H9 (cell line): ENCODE measurements around the gene C1QTNF6. TPM values are rescaled to one million over a fixed set of nuclear protein-coding genes. Genes with fewer than 3 reads are reported as not detected.

Source experiments
- DNase-seq: peaks from one replicate; pipeline ENCODE4 v3.0.0-alpha.2; 2017
- H2AFZ ChIP-seq: one replicate; pipeline ENCODE4 v1.6.1; 2013; ENCODE audit warnings: mild to moderate bottlenecking, low read length, control low read depth, moderate library complexity
- H2AK5ac ChIP-seq: 2 replicates; pipeline ENCODE4 v1.6.1; 2013; ENCODE audit warnings: low read length, control low read depth, mixed read lengths; ENCODE audit not compliant: insufficient read length
- H2BK120ac ChIP-seq: one replicate; pipeline ENCODE4 v1.6.1; 2013; ENCODE audit warnings: low read depth, mild to moderate bottlenecking, low read length, control low read depth, inconsistent platforms; ENCODE audit not compliant: poor library complexity, severe bottlenecking
- H2BK12ac ChIP-seq: 2 replicates; pipeline ENCODE4 v1.6.1; 2013; ENCODE audit warnings: low read length, control low read depth, mixed read lengths, low read depth; ENCODE audit not compliant: insufficient read length
- H2BK15ac ChIP-seq: 2 replicates; pipeline ENCODE4 v1.6.1; 2013; ENCODE audit warnings: low read depth, low read length, control low read depth
- H2BK20ac ChIP-seq: one replicate; pipeline ENCODE4 v1.6.1; 2013; ENCODE audit warnings: low read depth, mild to moderate bottlenecking, low read length, control low read depth, inconsistent platforms; ENCODE audit not compliant: poor library complexity, severe bottlenecking
- H2BK5ac ChIP-seq: 2 replicates; pipeline ENCODE4 v1.6.1; 2013; ENCODE audit warnings: low read length, control low read depth, mixed read lengths; ENCODE audit not compliant: insufficient read length
- H3K14ac ChIP-seq: 2 replicates; pipeline ENCODE4 v1.6.1; 2013; ENCODE audit warnings: low read length, control low read depth; ENCODE audit not compliant: insufficient read depth
- H3K18ac ChIP-seq: 2 replicates; pipeline ENCODE4 v1.6.1; 2013; ENCODE audit warnings: low read depth, mild to moderate bottlenecking, mixed read lengths, low read length, control low read depth; ENCODE audit not compliant: insufficient read length
- H3K23ac ChIP-seq: 2 replicates; pipeline ENCODE4 v1.6.1; 2013; ENCODE audit warnings: low read length, control low read depth, mixed read lengths, low read depth; ENCODE audit not compliant: insufficient read length
- H3K23me2 ChIP-seq: 2 replicates; pipeline ENCODE4 v1.6.1; 2013; ENCODE audit warnings: low read depth, mild to moderate bottlenecking, mixed read lengths, low read length, control low read depth; ENCODE audit not compliant: insufficient read length, poor library complexity, severe bottlenecking
- H3K27ac ChIP-seq: 2 replicates; pipeline ENCODE4 v1.5.1; 2013; ENCODE audit warnings: low read length, control low read depth, mixed read lengths, low read depth; ENCODE audit not compliant: insufficient read length
- H3K27me3 ChIP-seq: 2 replicates; pipeline ENCODE4 v1.6.1; 2013; ENCODE audit warnings: low read length, control low read depth, inconsistent platforms; ENCODE audit not compliant: insufficient read depth
- H3K4ac ChIP-seq: 2 replicates; pipeline ENCODE4 v1.6.1; 2013; ENCODE audit warnings: low read depth, mild to moderate bottlenecking, control low read depth, inconsistent platforms, low read length, moderate library complexity
- H3K4me1 ChIP-seq: 2 replicates; pipeline ENCODE4 v1.6.1; 2013; ENCODE audit warnings: low read length, control low read depth, inconsistent platforms; ENCODE audit not compliant: insufficient read depth
- H3K4me2 ChIP-seq: 2 replicates; pipeline ENCODE4 v1.6.1; 2013; ENCODE audit warnings: low read length, control low read depth, mixed read lengths; ENCODE audit not compliant: insufficient read length, insufficient read depth
- H3K56ac ChIP-seq: 2 replicates; pipeline ENCODE4 v1.6.1; 2013; ENCODE audit warnings: low read depth, mild to moderate bottlenecking, mixed read lengths, low read length, control low read depth; ENCODE audit not compliant: insufficient read length
- H3K79me1 ChIP-seq: 2 replicates; pipeline ENCODE4 v1.6.1; 2013; ENCODE audit warnings: low read depth, mild to moderate bottlenecking, moderate library complexity, low read length, control low read depth, inconsistent platforms; ENCODE audit not compliant: insufficient read depth, poor library complexity, severe bottlenecking
- H3K79me2 ChIP-seq: 2 replicates; pipeline ENCODE4 v1.6.1; 2013; ENCODE audit warnings: low read length, control low read depth, inconsistent platforms; ENCODE audit not compliant: insufficient read depth
- H3K9ac ChIP-seq: 2 replicates; pipeline ENCODE4 v1.6.1; 2013; ENCODE audit warnings: low read length, control low read depth, mixed read lengths; ENCODE audit not compliant: insufficient read length; ENCODE audit errors: extremely low read depth
- H3K9me3 ChIP-seq: one replicate; pipeline ENCODE4 v1.6.1; 2013; ENCODE audit warnings: low read depth, low read length, inconsistent platforms; ENCODE audit not compliant: control insufficient read depth
- H3T11ph ChIP-seq: one replicate; pipeline ENCODE4 v1.6.1; 2013; ENCODE audit warnings: mild to moderate bottlenecking, low read length, control low read depth, inconsistent platforms
- H4K20me1 ChIP-seq: one replicate; pipeline ENCODE4 v1.6.1; 2013; ENCODE audit not compliant: control insufficient read depth, insufficient read length, insufficient read depth
- H4K5ac ChIP-seq: 2 replicates; pipeline ENCODE4 v1.6.1; 2013; ENCODE audit warnings: low read depth, mild to moderate bottlenecking, mixed read lengths, low read length, control low read depth; ENCODE audit not compliant: insufficient read length
- H4K8ac ChIP-seq: replicated peaks from 2 replicates; pipeline ENCODE4 v1.6.1; 2013; ENCODE audit warnings: low read length, control low read depth, mixed read lengths, low read depth; ENCODE audit not compliant: insufficient read length
- H4K91ac ChIP-seq: 2 replicates; pipeline ENCODE4 v1.6.1; 2013; ENCODE audit warnings: low read depth, mild to moderate bottlenecking, moderate library complexity, mixed read lengths, low read length, control low read depth; ENCODE audit not compliant: insufficient read length
- H3K27ac Mint-ChIP-seq, 3 experiments: 2 replicates in 2 of 3; 3 replicates in 1 of 3; pipeline ENCODE4 v1.8.0; 2020 to 2021; ENCODE audit warnings: mixed read lengths in 3 of 3, mild to moderate bottlenecking in 1 of 3, moderate library complexity in 1 of 3
- H3K27me3 Mint-ChIP-seq: 2 replicates; pipeline ENCODE4 v1.8.0; 2021; ENCODE audit warnings: low read depth, mild to moderate bottlenecking, moderate library complexity, mixed read lengths
- H3K36me3 Mint-ChIP-seq, 3 experiments: 2 replicates in 2 of 3; 3 replicates in 1 of 3; pipeline ENCODE4 v1.8.0; 2020 to 2021; ENCODE audit warnings: low read depth in 3 of 3, mixed read lengths in 3 of 3; ENCODE audit not compliant: insufficient read depth in 1 of 3
- H3K4me1 Mint-ChIP-seq, 2 experiments: 2 replicates each; pipeline ENCODE4 v1.8.0; 2020; ENCODE audit warnings: mixed read lengths in 2 of 2
- H3K4me3 Mint-ChIP-seq, 2 experiments: 2 replicates in 1 of 2; 3 replicates in 1 of 2; pipeline ENCODE4 v1.8.0; 2020 to 2021; ENCODE audit warnings: mild to moderate bottlenecking in 2 of 2, mixed read lengths in 2 of 2, moderate library complexity in 1 of 2
- H3K9me3 Mint-ChIP-seq, 2 experiments: 2 replicates in 1 of 2; 3 replicates in 1 of 2; pipeline ENCODE4 v1.8.0; 2020; ENCODE audit warnings: mild to moderate bottlenecking in 2 of 2, mixed read lengths in 2 of 2, moderate library complexity in 1 of 2
- CTCF ChIP-seq: fragments of 200-600 bp; sonication (generic); conservative IDR thresholded peaks from 3 replicates; pipeline ENCODE4 v1.8.0; 2021; ENCODE audit warnings: antibody characterized with exemption, mild to moderate bottlenecking
- WGBS: extraction: QIAGEN DNeasy Blood & Tissue Kit; methylation state at CpG from one replicate; pipeline ENCODE4 v1.1.7; 2013; ENCODE audit warnings: missing lambda C conversion rate, low lambda C conversion rate, mixed read lengths; ENCODE audit not compliant: insufficient read length; ENCODE audit errors: extremely low coverage; 5-methylcytosine and 5-hydroxymethylcytosine counted together
- total RNA-seq: library from RNA; stranded (reverse); gene quantifications from 2 replicates; pipeline ENCODE4 v1.2.1, GENCODE V29; 2021

C1QTNF6 gene
- total RNA-seq, 1 experiment from 2014 or later: 5.0 TPM

GRCh38 chr22:37165940-37166674, 21.9 kb downstream of the C1QTNF6 start:
- no peak overlapping the region for H3K18ac ChIP-seq
- H2BK12ac ChIP-seq: no peak overlapping the region
- H3K4me1 Mint-ChIP-seq: peaks cover 16 to 27% of the 10 kb centered on the region in 2 experiments
- no peak for TF ChIP-seq CTCF
- H3K14ac ChIP-seq: no peak overlapping the region
- H3K9me3 ChIP-seq: no peaks in the 10 kb centered on the region
- H3K23me2 ChIP-seq: no peaks in the 10 kb centered on the region
- DNase-seq: no peak
- no peak overlapping the region for H3K23ac ChIP-seq
- no peaks in the 10 kb centered on the region for H3K27me3 ChIP-seq
- H3K4me3 Mint-ChIP-seq: no peak overlapping the region
- no CpG with 5 or more reads among the region's 25 CpGs for WGBS
- H2BK15ac ChIP-seq: no peak overlapping the region
- no peak overlapping the region for H4K5ac ChIP-seq
- no peak overlapping the region; a peak in 1 of 7 replicates for H3K27ac Mint-ChIP-seq
- peaks cover 26% of the 10 kb centered on the region for H3K27me3 Mint-ChIP-seq
- H4K8ac ChIP-seq: no peak overlapping the region
- H3K9ac ChIP-seq: no peak overlapping the region
- no peak overlapping the region for H3K56ac ChIP-seq
- H3K79me2 ChIP-seq: no peaks in the 10 kb centered on the region
- H2AFZ ChIP-seq: no peak overlapping the region
- H3K9me3 Mint-ChIP-seq: peaks cover 0 to 3% of the 10 kb centered on the region in 2 experiments; a peak in 2 of 5 replicates
- H4K20me1 ChIP-seq: no peaks in the 10 kb centered on the region
- no peak overlapping the region for H2BK5ac ChIP-seq
- no peak overlapping the region for H3K27ac ChIP-seq
- no peak overlapping the region for H3T11ph ChIP-seq
- no peaks in the 10 kb centered on the region for H3K79me1 ChIP-seq
- H3K4me1 ChIP-seq: no peaks in the 10 kb centered on the region
- no peak overlapping the region for H2AK5ac ChIP-seq
- no peak overlapping the region for H3K4ac ChIP-seq
- no peak overlapping the region for H4K91ac ChIP-seq
- H3K36me3 Mint-ChIP-seq: peaks cover 0 to 3% (median under 1%) of the 10 kb centered on the region in 3 experiments; a peak in 3 of 7 replicates
- H2BK20ac ChIP-seq: no peak overlapping the region
- no peak overlapping the region for H3K4me2 ChIP-seq
- H2BK120ac ChIP-seq: no peak overlapping the region
